Eye (tissue), 1 donor: ENCODE data around the gene CUBN.

Experiments
- DNase-seq: peaks from one replicate; pipeline ENCODE4 v3.0.0-alpha.2; 2015

Gene CUBN

GRCh38 chr10:16812676-16813075, 316.9 kb downstream of the CUBN start:
- no peak for DNase-seq

- no peak for DNase-seq
Observed at GRCh38 chr10:16811765-16812164, 317.8 kb downstream of the CUBN start.

- no peak for DNase-seq
Observed at GRCh38 chr10:16811292-16811691, 318.3 kb downstream of the CUBN start.

- DNase-seq: peak; percentile 26
Observed at GRCh38 chr10:16809074-16809718, 320.4 kb downstream of the CUBN start.

GRCh38 chr10:16804123-16804522, 325.5 kb downstream of the CUBN start:
- DNase-seq: no peak

GRCh38 chr10:16803464-16803863, 326.1 kb downstream of the CUBN start:
- DNase-seq: no peak

GRCh38 chr10:16799621-16800020, 330.0 kb downstream of the CUBN start:
- DNase-seq: no peak

- no peak for DNase-seq
Observed at GRCh38 chr10:16798571-16798970, 331.0 kb downstream of the CUBN start.

GRCh38 chr10:16795410-16796073, 334.1 kb downstream of the CUBN start:
- no peak for DNase-seq

- DNase-seq: no peak
Observed at GRCh38 chr10:16794005-16794404, 335.6 kb downstream of the CUBN start.

- DNase-seq: no peak
Observed at GRCh38 chr10:16792675-16793074, 336.9 kb downstream of the CUBN start.

- DNase-seq: no peak
Observed at GRCh38 chr10:16789765-16790164, 339.8 kb downstream of the CUBN start.

GRCh38 chr10:16789261-16789660, 340.4 kb downstream of the CUBN start:
- no peak for DNase-seq

- no peak for DNase-seq
Observed at GRCh38 chr10:16788778-16789177, 340.8 kb downstream of the CUBN start.

- DNase-seq: no peak
Observed at GRCh38 chr10:16788125-16788524, 341.5 kb downstream of the CUBN start.

- no peak for DNase-seq
Observed at GRCh38 chr10:16787361-16787791, 342.2 kb downstream of the CUBN start.

GRCh38 chr10:16780338-16780880, 349.2 kb downstream of the CUBN start:
- no peak for DNase-seq

GRCh38 chr10:16779384-16779915, 350.2 kb downstream of the CUBN start:
- no peak for DNase-seq

- DNase-seq: peak; percentile 84
Observed at GRCh38 chr10:16777473-16778370, 351.9 kb downstream of the CUBN start.

- DNase-seq: no peak
Observed at GRCh38 chr10:16776896-16777295, 352.7 kb downstream of the CUBN start.
